Activated CD8-positive, alpha-beta memory T cell treated with anti-CD3 and anti-CD28 coated beads for 36 hours (primary cell): Measurements from ENCODE around the gene FAM151A. TPM values are rescaled to one million over a fixed set of nuclear protein-coding genes. Genes with fewer than 3 reads are reported as not detected.

ENCODE experiments used
- CTCF ChIA-PET: fragments of 350-600 bp; sonication (Branson Sonifier 250); formaldehyde crosslinking; loops from one replicate; lab custom pipeline; 2021; ENCODE audit warnings: antibody characterized with exemption; lab: Charles Lee
- POLR2A ChIA-PET: fragments of 350-600 bp; sonication (Branson Sonifier 250); formaldehyde crosslinking; loops from one replicate; lab custom pipeline; 2021; ENCODE audit warnings: antibody characterized with exemption; lab: Charles Lee
- total RNA-seq, 2 experiments: library from RNA; stranded (reverse); gene quantifications; one replicate each; pipeline ENCODE4 v1.2.3, GENCODE V29; 2021

FAM151A gene
- total RNA-seq, 2 experiments from 2014 or later, result not detected

GRCh38 chr1:54607821-54608565 is 15.3 kb downstream of the FAM151A start:
- ChIA-PET POLR2A (no interaction called here), CTCF (interaction anchor here (0.6 kb wide), 1 partner anchor 48 kb away, joined by 3 read pairs; no protein-coding TSS in a partner anchor)

DNA sequence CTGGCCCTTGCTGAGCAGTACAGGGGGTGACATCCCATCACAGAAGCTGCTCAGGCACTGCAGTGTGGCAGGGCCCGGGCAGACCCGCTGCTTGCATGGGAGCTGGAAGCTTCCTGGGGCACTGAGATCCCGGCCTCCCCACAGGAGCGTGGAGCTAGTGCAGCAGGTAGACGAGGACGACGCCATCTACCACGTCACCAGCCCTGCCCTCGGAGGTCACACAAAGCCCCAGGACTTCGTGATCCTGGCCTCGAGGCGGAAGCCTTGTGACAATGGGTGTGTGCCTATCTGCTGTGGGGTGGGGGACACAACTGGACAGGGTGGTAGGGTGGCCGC is 16.4 kb downstream of the FAM151A start:
- CTCF ChIA-PET, result no interaction called here
- POLR2A ChIA-PET, result no interaction called here

DNA sequence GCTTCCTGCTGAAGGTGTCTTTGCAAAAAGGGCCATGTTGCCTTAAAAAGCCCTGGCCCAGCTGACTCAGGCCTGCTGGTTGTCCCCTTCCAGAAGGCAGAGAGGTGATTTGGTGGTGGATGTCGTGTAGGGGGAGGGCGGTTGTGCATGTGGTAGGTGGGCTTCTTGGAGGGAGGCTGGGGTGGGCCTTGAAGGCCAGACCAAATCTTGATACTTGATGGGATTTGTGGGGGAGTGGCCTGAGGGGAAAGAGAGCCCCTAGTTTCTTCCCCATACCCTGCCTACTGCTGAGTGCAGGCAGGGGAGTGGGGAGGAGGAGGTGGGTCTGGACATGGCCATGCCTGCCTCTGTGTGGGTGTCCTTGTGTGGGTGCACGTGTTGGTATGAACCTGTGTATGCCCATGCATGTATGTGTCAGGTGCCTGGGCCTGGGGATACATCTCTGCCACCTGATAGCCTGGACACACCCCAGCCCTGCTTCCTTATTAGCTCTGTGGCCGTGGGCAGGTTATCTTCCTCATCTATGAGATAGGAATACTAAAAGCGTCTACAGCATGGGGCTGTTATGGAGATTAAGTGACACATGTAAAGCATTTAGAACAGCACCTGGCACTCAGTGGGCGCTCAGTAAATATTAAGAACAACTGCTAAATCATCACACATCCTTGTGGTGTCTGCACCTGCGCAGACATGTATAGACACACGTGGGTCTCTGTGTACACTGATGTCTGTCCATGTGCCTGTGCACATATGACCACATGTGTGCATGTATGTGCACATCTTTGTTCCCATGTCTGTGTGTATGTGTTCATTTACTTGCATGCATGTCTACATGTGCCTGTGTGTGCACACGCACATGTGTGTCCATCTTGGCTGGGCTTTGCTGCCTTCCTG is 17.0 kb downstream of the FAM151A start:
- CTCF ChIA-PET, result no interaction called here

DNA sequence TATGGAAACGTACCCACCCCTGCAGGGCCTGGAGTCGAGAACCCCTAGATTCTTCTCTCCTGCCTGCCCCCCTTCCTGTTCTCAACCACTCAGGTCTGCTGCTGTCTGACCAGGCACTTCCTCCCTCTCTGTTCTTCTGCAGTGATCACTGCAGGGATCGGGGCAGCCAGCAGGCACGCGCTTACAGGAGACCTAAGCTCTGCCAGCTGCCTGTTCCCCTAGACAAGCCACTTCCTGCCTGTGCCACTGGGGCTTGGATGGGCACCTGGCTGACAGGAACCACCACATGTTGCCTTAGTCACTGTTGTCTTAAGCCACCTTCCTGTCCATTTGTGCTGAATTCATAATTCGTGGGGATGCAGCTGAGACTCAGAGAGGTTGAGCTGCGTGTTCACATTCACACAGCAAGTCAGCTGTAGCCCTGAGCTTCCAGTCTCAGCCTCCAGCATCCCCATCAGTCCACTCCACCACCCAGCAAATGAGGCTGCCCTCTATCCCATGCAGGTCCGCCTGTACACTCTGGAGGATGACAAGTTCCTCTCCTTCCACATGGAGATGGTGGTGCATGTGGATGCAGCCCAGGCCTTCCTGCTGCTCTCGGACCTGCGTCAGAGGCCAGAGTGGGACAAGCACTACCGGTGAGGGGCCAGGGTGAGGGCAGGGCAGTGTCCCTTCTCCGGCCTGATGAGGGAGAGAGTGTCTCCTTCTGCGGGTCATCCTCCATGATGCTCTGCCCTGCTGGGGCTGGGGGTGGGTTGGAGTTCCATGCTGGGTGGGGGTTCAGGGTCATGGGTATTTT is 18.6 kb downstream of the FAM151A start:
- POLR2A ChIA-PET, result no interaction called here
- CTCF ChIA-PET, result interaction anchor here (1.2 kb wide), 1 partner anchor 282 kb away, joined by 3 read pairs; the partner anchor contains the start of gene DHCR24

More for the DNA sequence above, 17.0 kb downstream of the FAM151A start:
- POLR2A ChIA-PET, result no interaction called here

GRCh38 chr1:54604051-54604450 is 19.3 kb downstream of the FAM151A start:
- CTCF ChIA-PET, result interaction anchor here (1.2 kb wide), 1 partner anchor 283 kb away, joined by 3 read pairs; the partner anchor contains the start of gene DHCR24
- POLR2A ChIA-PET, result no interaction called here

DNA sequence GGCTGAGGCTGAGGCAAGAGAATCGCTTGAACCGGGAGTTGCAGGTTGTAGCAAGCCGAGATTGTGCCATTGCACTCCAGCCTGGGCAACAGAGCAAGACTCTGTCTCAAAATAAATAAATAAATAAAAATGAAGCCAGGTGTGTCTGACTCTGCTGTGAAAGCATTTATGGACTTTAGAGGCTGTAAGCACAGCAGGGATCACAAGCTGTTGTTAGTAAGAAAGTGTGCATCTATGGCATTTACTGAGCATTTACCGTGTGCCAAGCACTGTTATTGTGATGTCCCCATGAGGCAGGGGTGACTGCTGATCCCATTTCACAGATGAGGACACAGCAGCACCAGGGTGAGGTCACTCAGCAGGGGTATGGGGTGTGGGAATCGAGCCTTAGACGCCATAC is 20.1 kb downstream of the FAM151A start:
- CTCF ChIA-PET, result no interaction called here

GRCh38 chr1:54602554-54602953 is 20.8 kb downstream of the FAM151A start:
- CTCF ChIA-PET, result no interaction called here
- POLR2A ChIA-PET, result no interaction called here

More for the DNA sequence above, 20.1 kb downstream of the FAM151A start:
- POLR2A ChIA-PET, result no interaction called here

DNA sequence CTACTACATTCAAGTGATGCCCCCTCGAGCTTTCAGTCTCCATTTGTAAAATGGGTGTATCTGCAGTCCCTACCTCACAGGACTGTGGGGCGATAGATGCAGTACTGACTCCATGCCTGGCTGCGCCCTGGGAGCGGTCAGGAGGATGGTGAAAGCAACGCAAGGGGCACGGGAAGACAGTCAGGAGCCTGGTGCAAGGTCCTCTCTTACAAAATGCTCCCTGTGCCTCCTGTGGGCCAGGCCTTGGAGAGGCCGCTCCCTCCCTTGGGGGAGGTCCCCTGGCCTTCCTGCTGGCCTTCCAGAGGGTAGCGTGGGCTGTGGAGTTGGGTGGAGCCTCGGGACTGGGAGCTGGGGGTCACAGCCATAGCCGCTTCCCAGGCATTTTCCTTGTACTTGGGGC is 21.6 kb downstream of the FAM151A start:
- POLR2A ChIA-PET, result no interaction called here

DNA sequence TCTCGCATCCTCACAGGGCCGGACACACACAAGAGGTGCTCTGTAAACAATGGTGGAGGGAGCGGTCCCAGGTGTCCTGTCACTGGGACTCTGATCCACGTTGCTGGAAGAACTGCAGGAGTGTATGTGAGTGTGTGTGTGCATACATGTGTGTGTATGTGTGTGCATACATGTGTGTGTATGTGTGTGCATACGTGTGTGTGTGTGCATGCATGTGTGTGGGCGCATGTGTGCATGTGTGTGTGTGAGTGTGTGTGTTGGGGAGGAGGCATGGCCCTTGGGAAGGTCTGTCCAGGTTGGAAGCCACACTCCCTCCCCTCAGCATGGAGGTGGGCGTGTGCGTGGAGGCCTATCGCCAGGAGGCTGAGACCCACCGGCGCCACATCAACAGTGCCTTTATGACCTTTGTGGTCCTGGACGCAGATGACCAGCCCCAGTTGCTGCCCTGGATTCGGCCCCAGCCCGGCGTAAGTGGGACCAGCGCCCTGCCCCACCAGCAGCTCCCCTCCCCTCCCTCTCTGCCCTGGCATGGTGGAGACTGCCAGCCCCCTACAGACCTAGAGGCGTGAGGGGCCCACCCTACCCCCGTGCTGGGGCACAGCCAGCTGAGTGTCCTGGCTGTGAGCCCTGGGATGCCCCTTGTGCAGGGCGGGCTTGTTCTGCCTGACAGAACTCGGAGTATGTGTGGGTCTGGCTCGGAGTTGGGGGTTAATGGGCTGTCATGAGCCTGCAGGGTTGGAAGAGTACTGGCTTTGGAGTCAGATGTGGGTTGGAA is 22.2 kb downstream of the FAM151A start:
- POLR2A ChIA-PET, result no interaction called here
- CTCF ChIA-PET, result no interaction called here

More for the DNA sequence above, 21.6 kb downstream of the FAM151A start:
- CTCF ChIA-PET, result no interaction called here

GRCh38 chr1:54599211-54599823 is 24.0 kb downstream of the FAM151A start:
- ChIA-PET POLR2A (no interaction called here), CTCF (no interaction called here)

DNA sequence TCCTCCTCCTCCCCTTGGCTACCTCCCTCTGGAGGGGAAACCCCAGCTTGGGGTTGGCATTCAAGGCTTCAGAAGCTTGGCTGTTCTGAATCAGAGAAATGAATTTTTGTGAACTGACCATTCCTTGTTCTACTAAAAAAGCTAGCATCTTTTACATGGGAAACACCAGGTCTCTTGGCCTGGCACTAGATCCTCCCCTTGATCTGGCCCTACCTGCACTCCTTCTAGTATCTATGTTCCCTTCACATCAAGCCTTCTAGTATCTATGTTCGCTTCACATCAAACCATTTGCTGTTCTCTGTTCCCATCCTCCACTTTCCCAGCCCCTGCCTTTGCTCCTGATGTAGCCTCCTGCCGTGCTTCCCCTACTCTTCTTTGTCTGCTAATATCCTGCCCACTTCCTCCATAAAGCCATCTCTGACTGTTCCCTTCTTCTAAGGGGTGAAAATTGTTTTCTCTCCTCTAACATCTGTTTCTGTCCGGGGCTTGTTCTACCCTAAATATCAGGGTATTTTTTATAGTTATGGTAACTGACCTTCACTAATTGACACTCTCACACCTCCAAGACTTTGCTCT is 25.8 kb downstream of the FAM151A start:
- CTCF ChIA-PET, result no interaction called here

GRCh38 chr1:54596756-54597155 is 26.6 kb downstream of the FAM151A start:
- ChIA-PET POLR2A (no interaction called here), CTCF (no interaction called here)

More for the DNA sequence above, 25.8 kb downstream of the FAM151A start:
- POLR2A ChIA-PET, result no interaction called here

GRCh38 chr1:54595956-54596498 is 27.3 kb downstream of the FAM151A start:
- ChIA-PET CTCF (no interaction called here), POLR2A (no interaction called here)

- CTCF ChIA-PET, result no interaction called here
- POLR2A ChIA-PET, result no interaction called here
Observed at GRCh38 chr1:54594463-54594862, 28.9 kb downstream of the FAM151A start.

- ChIA-PET CTCF (interaction anchor here (0.6 kb wide), 1 partner anchor 17 kb away, joined by 3 read pairs; no protein-coding TSS in a partner anchor), POLR2A (no interaction called here)
Observed at GRCh38 chr1:54593571-54594160, 29.7 kb downstream of the FAM151A start.

DNA sequence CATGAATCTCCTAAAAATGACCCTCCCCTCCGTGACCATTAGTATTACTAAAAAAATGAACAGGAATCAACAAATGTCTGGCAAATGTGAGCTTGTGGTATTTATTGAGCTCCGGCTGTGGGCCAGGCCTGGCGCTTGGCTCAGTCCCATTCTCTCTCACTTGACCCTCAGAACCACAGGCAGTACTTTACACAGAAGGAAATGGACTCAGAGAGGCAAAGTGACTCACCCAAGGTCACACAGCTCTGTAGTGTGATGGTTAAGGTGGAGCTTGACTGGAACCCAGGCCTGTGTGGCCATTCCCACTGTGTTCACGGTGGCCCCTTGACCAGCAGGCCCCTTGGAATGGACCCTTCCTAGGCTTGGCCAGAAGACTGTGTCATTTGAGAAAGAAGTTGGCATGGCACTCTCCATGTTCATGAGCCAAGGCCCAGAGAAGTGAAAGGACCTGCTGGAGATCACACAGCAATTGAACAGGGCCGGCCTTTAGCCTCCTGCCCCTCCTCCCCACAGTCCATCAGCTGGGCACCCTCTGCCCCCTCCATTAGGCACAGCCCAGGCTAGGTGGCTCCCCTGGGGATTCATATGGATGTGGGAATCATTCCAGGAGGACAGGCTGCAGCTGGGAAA is 32.1 kb downstream of the FAM151A start:
- POLR2A ChIA-PET, result no interaction called here
- CTCF ChIA-PET, result interaction anchor here (0.8 kb wide), 1 partner anchor 12 kb away, joined by 3 read pairs; no protein-coding TSS in a partner anchor

- ChIA-PET POLR2A (no interaction called here), CTCF (no interaction called here)
Observed at GRCh38 chr1:54588377-54588776, 34.9 kb downstream of the FAM151A start.
